MM.1S (cell line): ENCODE data around the gene ARHGAP44.

Experiments
- DNase-seq: peaks from one replicate; pipeline ENCODE4 v3.0.0-alpha.2; 2015
- H2AFZ ChIP-seq: fragments of 300-600 bp; sonication (generic); 2 replicates; pipeline ENCODE4 v1.6.0; 2016; ENCODE audit warnings: antibody characterized with exemption, low read length
- H3F3A ChIP-seq: fragments of 300-600 bp; sonication (generic); 2 replicates; pipeline ENCODE4 v1.6.1; 2016; ENCODE audit warnings: mild to moderate bottlenecking, antibody characterized with exemption, low read length, moderate library complexity, mixed read lengths; ENCODE audit not compliant: insufficient read depth
- H3K27ac ChIP-seq: fragments of 300-600 bp; sonication (generic); 2 replicates; pipeline ENCODE4 v1.5.1; 2016; ENCODE audit warnings: mild to moderate bottlenecking, low read length
- H3K27me3 ChIP-seq: fragments of 300-600 bp; sonication (generic); replicated peaks from 2 replicates; pipeline ENCODE4 v1.6.0; 2016; ENCODE audit warnings: low read length; ENCODE audit not compliant: insufficient read depth
- H3K36me3 ChIP-seq: fragments of 300-600 bp; sonication (generic); replicated peaks from 2 replicates; pipeline ENCODE4 v1.6.1; 2016; ENCODE audit warnings: mild to moderate bottlenecking, low read length, mixed read lengths; ENCODE audit not compliant: insufficient read depth
- H3K4me1 ChIP-seq: fragments of 300-600 bp; sonication (generic); 2 replicates; pipeline ENCODE4 v1.6.1; 2016; ENCODE audit warnings: low read length, mixed read lengths
- H3K4me2 ChIP-seq: fragments of 300-600 bp; sonication (generic); 2 replicates; pipeline ENCODE4 v1.6.0; 2016; ENCODE audit warnings: low read depth, low read length
- H3K4me3 ChIP-seq: fragments of 300-600 bp; sonication (generic); 2 replicates; pipeline ENCODE4 v1.5.1; 2016; ENCODE audit warnings: low read length, mixed read lengths
- H3K79me2 ChIP-seq: fragments of 300-600 bp; sonication (generic); 2 replicates; pipeline ENCODE4 v1.6.1; 2016; ENCODE audit warnings: mixed run types, low read length, mixed read lengths
- H3K9ac ChIP-seq: fragments of 300-600 bp; sonication (generic); 2 replicates; pipeline ENCODE4 v1.6.1; 2016; ENCODE audit warnings: low read length, mixed read lengths
- H3K9me2 ChIP-seq: fragments of 300-600 bp; sonication (generic); replicated peaks from 2 replicates; pipeline ENCODE4 v1.6.1; 2016; ENCODE audit warnings: mild to moderate bottlenecking, low read length, mixed read lengths; ENCODE audit not compliant: insufficient read depth
- H3K9me3 ChIP-seq: fragments of 300-600 bp; sonication (generic); replicated peaks from 2 replicates; pipeline ENCODE4 v1.6.1; 2016; ENCODE audit warnings: mild to moderate bottlenecking, low read length, mixed read lengths; ENCODE audit not compliant: insufficient read depth
- H4K20me1 ChIP-seq: fragments of 300-600 bp; sonication (generic); 2 replicates; pipeline ENCODE4 v1.6.1; 2016; ENCODE audit warnings: mild to moderate bottlenecking, low read length, moderate library complexity, mixed read lengths; ENCODE audit not compliant: insufficient read depth
- EZH2 ChIP-seq: fragments of 300-600 bp; sonication (generic); optimal IDR thresholded peaks from 2 replicates; pipeline ENCODE3; 2017; ENCODE audit warnings: low read depth, mild to moderate bottlenecking, antibody characterized with exemption, low read length, mixed read lengths
- EZH2phosphoT487 ChIP-seq: fragments of 300-600 bp; sonication (generic); IDR thresholded peaks from 2 replicates; pipeline ENCODE4 v1.6.1; 2018; ENCODE audit warnings: antibody characterized with exemption, low read length
- TF ChIP-seq, protein P1 (sequence below): fragments of 300-600 bp; sonication (generic); IDR thresholded peaks from 2 replicates; pipeline ENCODE4 v1.5.1; 2016; ENCODE audit warnings: antibody characterized with exemption, low read length, mixed read lengths

Gene ARHGAP44

DNA sequence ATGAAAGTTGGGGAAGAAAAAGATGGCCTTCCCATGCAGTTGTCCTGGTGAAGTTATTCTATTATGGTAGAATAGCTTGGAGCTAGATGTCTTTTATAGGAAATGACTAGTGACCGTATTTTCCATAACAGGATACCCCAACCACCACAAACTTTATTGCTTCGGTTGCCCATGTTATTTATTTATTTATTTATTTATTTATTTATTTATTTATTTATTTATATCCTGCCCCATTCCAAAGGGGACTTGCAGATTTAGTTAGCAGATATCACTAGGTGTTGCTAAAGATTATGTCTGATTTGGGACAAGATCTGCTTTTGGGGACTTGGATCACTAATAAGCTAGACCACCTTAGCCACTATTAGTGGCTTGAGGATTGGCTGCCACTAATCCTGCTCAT lies 68.3 kb downstream of the ARHGAP44 start:
- Histone ChIP-seq H3K4me1 (no peaks in the 10 kb centered on the region), H3K4me3 (no peak overlapping the region), H3K9me3 (no peaks in the 10 kb centered on the region; the same call in 1 of the 2 replicates), H3K9ac (no peak overlapping the region), H3K9me2 (no peaks in the 10 kb centered on the region), H3K27me3 (no peaks in the 10 kb centered on the region), H3K36me3 (no peaks in the 10 kb centered on the region), H3K79me2 (no peaks in the 10 kb centered on the region), H3K4me2 (no peak overlapping the region), H3K27ac (no peak overlapping the region), H4K20me1 (no peaks in the 10 kb centered on the region), H2AFZ (no peak overlapping the region), H3F3A (no peaks in the 10 kb centered on the region)
- no peak for DNase-seq
- TF ChIP-seq, protein P1, sequence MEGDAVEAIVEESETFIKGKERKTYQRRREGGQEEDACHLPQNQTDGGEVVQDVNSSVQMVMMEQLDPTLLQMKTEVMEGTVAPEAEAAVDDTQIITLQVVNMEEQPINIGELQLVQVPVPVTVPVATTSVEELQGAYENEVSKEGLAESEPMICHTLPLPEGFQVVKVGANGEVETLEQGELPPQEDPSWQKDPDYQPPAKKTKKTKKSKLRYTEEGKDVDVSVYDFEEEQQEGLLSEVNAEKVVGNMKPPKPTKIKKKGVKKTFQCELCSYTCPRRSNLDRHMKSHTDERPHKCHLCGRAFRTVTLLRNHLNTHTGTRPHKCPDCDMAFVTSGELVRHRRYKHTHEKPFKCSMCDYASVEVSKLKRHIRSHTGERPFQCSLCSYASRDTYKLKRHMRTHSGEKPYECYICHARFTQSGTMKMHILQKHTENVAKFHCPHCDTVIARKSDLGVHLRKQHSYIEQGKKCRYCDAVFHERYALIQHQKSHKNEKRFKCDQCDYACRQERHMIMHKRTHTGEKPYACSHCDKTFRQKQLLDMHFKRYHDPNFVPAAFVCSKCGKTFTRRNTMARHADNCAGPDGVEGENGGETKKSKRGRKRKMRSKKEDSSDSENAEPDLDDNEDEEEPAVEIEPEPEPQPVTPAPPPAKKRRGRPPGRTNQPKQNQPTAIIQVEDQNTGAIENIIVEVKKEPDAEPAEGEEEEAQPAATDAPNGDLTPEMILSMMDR, result no peak
- no peak for TF ChIP-seq EZH2
- TF ChIP-seq EZH2phosphoT487, result no peak

- H3F3A ChIP-seq, result no peaks in the 10 kb centered on the region
- no peaks in the 10 kb centered on the region for H3K9me3 ChIP-seq
- no peaks in the 10 kb centered on the region for H3K9me2 ChIP-seq
- H4K20me1 ChIP-seq, result no peaks in the 10 kb centered on the region
- H3K4me1 ChIP-seq, result no peaks in the 10 kb centered on the region
- TF ChIP-seq EZH2phosphoT487 (no peak), EZH2 (no peak)
- TF ChIP-seq, protein P1, result no peak
- no peak overlapping the region for H3K4me3 ChIP-seq
- H3K36me3 ChIP-seq, result no peaks in the 10 kb centered on the region
- no peak overlapping the region for H2AFZ ChIP-seq
- H3K9ac ChIP-seq, result no peak overlapping the region
- H3K27ac ChIP-seq, result no peak overlapping the region
- no peak for DNase-seq
- H3K79me2 ChIP-seq, result no peaks in the 10 kb centered on the region
- H3K4me2 ChIP-seq, result no peak overlapping the region
- H3K27me3 ChIP-seq, result no peaks in the 10 kb centered on the region
Measured at GRCh38 chr17:12859520-12859919, 70.2 kb downstream of the ARHGAP44 start.

DNA sequence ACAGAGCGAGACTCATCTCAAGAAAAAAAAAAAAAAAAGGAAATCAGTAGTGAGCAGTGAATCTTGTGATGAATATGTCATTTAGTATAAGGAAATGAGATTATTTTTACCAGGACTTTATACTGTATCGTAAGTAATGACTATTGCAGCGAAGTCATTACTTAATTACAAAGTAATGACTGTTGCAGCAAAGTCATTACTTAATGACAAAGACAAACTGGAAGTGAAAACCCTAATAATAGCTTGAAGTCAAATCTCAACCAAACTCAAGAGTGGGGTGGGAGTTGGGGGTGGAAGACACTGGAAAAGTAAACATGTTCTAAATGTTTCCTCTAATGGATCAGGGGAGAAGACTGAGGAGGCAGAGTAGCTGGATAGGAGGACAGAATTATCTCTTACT lies 76.5 kb downstream of the ARHGAP44 start:
- Histone ChIP-seq H3K36me3 (no peaks in the 10 kb centered on the region), H3K9me2 (no peaks in the 10 kb centered on the region), H3K27ac (no peak overlapping the region), H3K4me1 (no peaks in the 10 kb centered on the region), H3K79me2 (no peaks in the 10 kb centered on the region), H3K9me3 (no peaks in the 10 kb centered on the region), H3K4me2 (no peak overlapping the region), H3K9ac (no peak overlapping the region), H3K4me3 (no peak overlapping the region), H3F3A (no peaks in the 10 kb centered on the region), H3K27me3 (no peaks in the 10 kb centered on the region), H2AFZ (no peak overlapping the region), H4K20me1 (no peaks in the 10 kb centered on the region)
- TF ChIP-seq EZH2phosphoT487 (no peak), EZH2 (no peak)
- TF ChIP-seq, protein P1, result no peak
- no peak for DNase-seq
